ENCODE results near the gene SRRM3.

GRCh38 chr7:76165973-76166403 lies 35.7 kb upstream of the SRRM3 start:
- TF ChIP-seq POLR2A (IDR thresholded peaks at IDR 0.05; ENCODE audit: low read depth, low read length): no peak
- no peak for TF ChIP-seq SPI1 (IDR thresholded peaks at IDR 0.05; ENCODE audit: low read depth, low read length)
- no peak for TF ChIP-seq POLR2AphosphoS5 (IDR thresholded peaks at IDR 0.05; ENCODE audit: low read depth, low read length)
- no peak for TF ChIP-seq TAF1 (IDR thresholded peaks at IDR 0.05; ENCODE audit: low read depth, low read length)

Measured in GM12891 (cell line).